HUDEP-2 (cell line): ENCODE data around the gene CHKA.

Source experiments
- DNase-seq, 76 experiments: peaks; one replicate each; lab custom pipeline; 2025; ENCODE audit not compliant: unreplicated experiment in 76 of 76; lab: John Stamatoyannopoulos, UW

The CHKA gene

GRCh38 chr11:68121067-68121899, at the start of gene CHKA:
CHKA (minus strand) TSS chr11:68121388; CDS start chr11:68121177, 211 bp downstream.
- peak in 74 of 76 experiments; percentile 20 to 91 (median 79) for DNase-seq

- DNase-seq = no peak
Observed at GRCh38 chr11:68169442-68169841, 48.3 kb upstream of the CHKA start.

GRCh38 chr11:68168694-68169093, 47.5 kb upstream of the CHKA start:
- no peak for DNase-seq

GRCh38 chr11:68167474-68167873, 46.3 kb upstream of the CHKA start:
- no peak for DNase-seq

GRCh38 chr11:68166969-68167368, 45.8 kb upstream of the CHKA start:
- DNase-seq = no peak

- DNase-seq = no peak
Observed at GRCh38 chr11:68165601-68166000, 44.4 kb upstream of the CHKA start.

- DNase-seq = no peak
Observed at GRCh38 chr11:68164437-68164836, 43.2 kb upstream of the CHKA start.

GRCh38 chr11:68163691-68164090, 42.5 kb upstream of the CHKA start:
- no peak for DNase-seq

- no peak for DNase-seq
Observed at GRCh38 chr11:68160100-68160695, 39.0 kb upstream of the CHKA start.

GRCh38 chr11:68159665-68160064, 38.5 kb upstream of the CHKA start:
- no peak for DNase-seq

GRCh38 chr11:68159161-68159560, 38.0 kb upstream of the CHKA start:
- DNase-seq = no peak

- DNase-seq = no peak
Observed at GRCh38 chr11:68158580-68158979, 37.4 kb upstream of the CHKA start.

GRCh38 chr11:68153742-68154141, 32.6 kb upstream of the CHKA start:
- DNase-seq = no peak

GRCh38 chr11:68150037-68150436, 28.8 kb upstream of the CHKA start:
- peak in 15 of 76 experiments; percentile 10 to 43 (median 18) for DNase-seq

GRCh38 chr11:68149417-68149816, 28.2 kb upstream of the CHKA start:
- no peak for DNase-seq

- DNase-seq = no peak
Observed at GRCh38 chr11:68148879-68149278, 27.7 kb upstream of the CHKA start.

- DNase-seq = no peak
Observed at GRCh38 chr11:68148071-68148805, 27.1 kb upstream of the CHKA start.

GRCh38 chr11:68146704-68147474, 25.7 kb upstream of the CHKA start:
- DNase-seq = peak in 75 of 76 experiments; percentile 30 to 93 (median 78)

GRCh38 chr11:68146010-68146540, 24.9 kb upstream of the CHKA start:
- DNase-seq = peak in 75 of 76 experiments; percentile 77 to 99 (median 95)

GRCh38 chr11:68145120-68145866, 24.1 kb upstream of the CHKA start:
- peak in 13 of 76 experiments; percentile 10 to 37 (median 17) for DNase-seq
